ENCODE data around the gene TBL1Y. TPM values are rescaled to one million over a fixed set of nuclear protein-coding genes. Genes with fewer than 3 reads are reported as not detected.
"Not testable (repeated sequence)": the region's sequence is repeated elsewhere in the genome, so short reads cannot be mapped to it uniquely, and the experiment has no call there.

The TBL1Y gene
- total RNA-seq, 2 donors from 2014 or later, result 6.9 TPM; not detected in 1

DNA sequence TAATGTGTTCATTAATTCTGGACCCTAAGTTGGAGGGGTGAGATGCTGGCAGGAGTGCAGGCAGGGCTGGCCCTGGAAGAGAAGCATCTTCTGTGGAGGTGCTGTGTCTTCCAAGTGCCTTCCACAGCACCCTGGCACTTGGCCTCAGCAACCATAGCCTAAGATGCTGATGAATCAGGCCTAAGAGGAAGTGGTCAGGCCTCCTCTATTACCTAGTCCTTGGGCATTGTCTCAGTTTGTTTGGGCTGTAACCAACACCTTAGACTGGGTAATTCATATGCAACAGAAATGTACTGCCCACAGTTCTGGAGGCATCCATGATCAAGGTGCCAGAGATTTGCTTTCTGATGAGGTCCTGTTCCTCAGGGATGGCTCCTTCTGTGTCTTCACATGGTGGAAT is 128.5 kb downstream of the TBL1Y start:
- no peak overlapping the region for H3K27ac Mint-ChIP-seq
- H3K36me3 Mint-ChIP-seq (ENCODE audit: low read depth), result no peaks in the 10 kb centered on the region
- peaks cover 18% of the 10 kb centered on the region for H3K36me3 ChIP-seq (ENCODE audit: control insufficient read depth, insufficient read depth, low read length)
- H3K4me1 ChIP-seq (ENCODE audit: control insufficient read depth, insufficient read depth, low read length), result no peaks in the 10 kb centered on the region
- H3K27ac ChIP-seq (ENCODE audit: low read depth, low read length), result no peak overlapping the region
- no peaks in the 10 kb centered on the region for H3K4me1 Mint-ChIP-seq
- H3K9me3 Mint-ChIP-seq, result no peaks in the 10 kb centered on the region
- H3K4me3 ChIP-seq (ENCODE audit: low read length), result no peak overlapping the region
- TF ChIP-seq CTCF (conservative IDR thresholded peaks at IDR 0.05), result no peak
- no peaks in the 10 kb centered on the region for H3K27me3 ChIP-seq (ENCODE audit: control insufficient read depth, insufficient read depth, low read length, poor library complexity, severe bottlenecking)
- H3K9ac ChIP-seq (ENCODE audit: extremely low read depth, low read length, poor library complexity, severe bottlenecking), result no peak overlapping the region
- no peak for DNase-seq
- H3K27me3 Mint-ChIP-seq (ENCODE audit: insufficient read depth), result no peaks in the 10 kb centered on the region
- no peak overlapping the region for H3K4me3 Mint-ChIP-seq
- no peaks in the 10 kb centered on the region for H3K9me3 ChIP-seq (ENCODE audit: control insufficient read depth, low read length)

DNA sequence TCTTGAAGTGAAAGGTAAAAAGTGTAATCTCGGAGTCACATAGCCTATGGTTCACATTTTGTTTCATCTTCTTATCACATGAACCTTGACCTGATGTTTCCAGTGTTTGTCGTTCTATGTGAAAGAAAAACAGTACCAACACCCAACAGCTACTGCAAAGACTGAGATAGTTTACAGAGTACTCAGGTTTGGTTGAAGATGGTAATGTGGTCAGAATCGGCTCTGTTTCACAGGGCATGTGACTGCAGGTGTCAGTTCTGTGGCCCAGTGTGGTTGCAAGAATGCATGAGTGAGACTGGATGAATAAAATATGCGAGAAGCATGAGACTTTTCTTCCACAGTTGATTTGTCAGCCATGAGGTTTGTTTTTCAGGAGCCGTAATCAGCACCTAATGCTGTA is 130.2 kb downstream of the TBL1Y start:
- no peaks in the 10 kb centered on the region for H3K36me3 Mint-ChIP-seq (ENCODE audit: low read depth)
- no peak overlapping the region for H3K27ac ChIP-seq (ENCODE audit: low read depth, low read length)

DNA sequence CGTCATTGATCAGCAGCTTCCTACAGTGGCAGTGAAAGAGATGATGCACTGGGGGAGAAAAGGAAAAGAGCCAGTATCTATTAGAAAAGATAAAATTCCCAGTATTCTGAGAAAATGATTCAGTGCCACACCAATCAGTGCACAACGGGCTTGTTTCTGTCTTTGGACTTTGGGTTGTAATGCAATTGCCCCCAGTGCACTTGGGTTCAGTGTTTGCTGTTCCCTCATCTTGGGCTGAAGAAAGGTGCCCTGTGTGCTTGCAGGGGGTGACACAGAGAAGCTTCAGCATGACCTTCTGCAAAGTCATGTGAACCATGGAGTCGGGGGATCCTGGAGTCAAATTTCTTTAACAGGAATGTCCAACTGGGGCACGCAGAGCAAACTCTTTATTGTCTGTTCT is 131.5 kb downstream of the TBL1Y start:
- Histone ChIP-seq H3K4me1 (ENCODE audit: control insufficient read depth, insufficient read depth, low read length) (no peaks in the 10 kb centered on the region), H3K9ac (ENCODE audit: extremely low read depth, low read length, poor library complexity, severe bottlenecking) (no peak overlapping the region), H3K36me3 (ENCODE audit: control insufficient read depth, insufficient read depth, low read length) (peaks cover 25% of the 10 kb centered on the region), H3K4me3 (ENCODE audit: low read length) (no peak overlapping the region), H3K27me3 (ENCODE audit: control insufficient read depth, insufficient read depth, low read length, poor library complexity, severe bottlenecking) (no peaks in the 10 kb centered on the region), H3K27ac (ENCODE audit: low read depth, low read length) (no peak overlapping the region), H3K9me3 (ENCODE audit: control insufficient read depth, low read length) (no peaks in the 10 kb centered on the region)
- no peaks in the 10 kb centered on the region for H3K9me3 Mint-ChIP-seq
- H3K4me1 Mint-ChIP-seq, result no peaks in the 10 kb centered on the region
- no peak overlapping the region for H3K27ac Mint-ChIP-seq
- no peak for TF ChIP-seq CTCF (conservative IDR thresholded peaks at IDR 0.05)
- no peaks in the 10 kb centered on the region for H3K27me3 Mint-ChIP-seq (ENCODE audit: insufficient read depth)
- no peaks in the 10 kb centered on the region for H3K36me3 Mint-ChIP-seq (ENCODE audit: low read depth)
- H3K4me3 Mint-ChIP-seq, result no peak overlapping the region
- WGBS, 2 experiments (ENCODE audit: insufficient coverage in 1 of 2, insufficient read length in 1 of 2), result 97% methylated on average over 4 of the region's 4 CpGs; no CpG with 5 or more reads in 1 of the 2 experiments
- no peak for DNase-seq

More for the DNA sequence above, 130.2 kb downstream of the TBL1Y start:
- Mint-ChIP-seq H3K4me1 (no peaks in the 10 kb centered on the region), H3K27ac (no peak overlapping the region), H3K9me3 (no peaks in the 10 kb centered on the region), H3K27me3 (ENCODE audit: insufficient read depth) (no peaks in the 10 kb centered on the region), H3K4me3 (no peak overlapping the region)
- H3K36me3 ChIP-seq (ENCODE audit: control insufficient read depth, insufficient read depth, low read length), result peaks cover 25% of the 10 kb centered on the region
- no peaks in the 10 kb centered on the region for H3K9me3 ChIP-seq (ENCODE audit: control insufficient read depth, low read length)
- no peak overlapping the region for H3K9ac ChIP-seq (ENCODE audit: extremely low read depth, low read length, poor library complexity, severe bottlenecking)
- no peaks in the 10 kb centered on the region for H3K4me1 ChIP-seq (ENCODE audit: control insufficient read depth, insufficient read depth, low read length)
- no peak for TF ChIP-seq CTCF (conservative IDR thresholded peaks at IDR 0.05)
- DNase-seq, result no peak
- H3K4me3 ChIP-seq (ENCODE audit: low read length), result no peak overlapping the region
- WGBS, 2 experiments (ENCODE audit: insufficient coverage in 1 of 2, insufficient read length in 1 of 2), result 85% methylated on average over 4 of the region's 5 CpGs; no CpG with 5 or more reads in 1 of the 2 experiments
- no peaks in the 10 kb centered on the region for H3K27me3 ChIP-seq (ENCODE audit: control insufficient read depth, insufficient read depth, low read length, poor library complexity, severe bottlenecking)

DNA sequence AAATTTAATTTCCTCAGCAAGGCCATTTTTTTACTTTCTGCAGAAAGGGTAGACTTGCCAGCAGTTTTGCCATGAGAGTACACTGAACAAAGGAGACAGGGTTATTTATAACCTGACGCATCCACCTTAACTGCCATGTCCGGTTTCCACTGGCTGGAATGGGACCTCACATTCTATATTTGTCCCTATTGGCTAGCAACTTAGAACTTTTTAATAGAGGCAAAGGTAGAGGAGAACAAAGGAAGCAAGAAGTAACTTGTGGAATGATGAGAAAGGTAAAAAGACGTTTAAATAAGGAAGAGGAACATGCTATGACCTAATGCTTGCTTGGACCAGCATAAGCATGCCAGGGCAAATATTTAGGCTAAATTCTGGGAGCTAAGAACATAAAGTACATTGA is 142.0 kb downstream of the TBL1Y start:
- H3K4me3 ChIP-seq (ENCODE audit: low read length); H3K4me1 ChIP-seq (ENCODE audit: control insufficient read depth, insufficient read depth, low read length); H3K9me3 ChIP-seq (ENCODE audit: control insufficient read depth, low read length); H3K27me3 Mint-ChIP-seq (ENCODE audit: insufficient read depth); H3K36me3 ChIP-seq (ENCODE audit: control insufficient read depth, insufficient read depth, low read length); H3K4me1 Mint-ChIP-seq; DNase-seq; H3K9ac ChIP-seq (ENCODE audit: extremely low read depth, low read length, poor library complexity, severe bottlenecking); H3K27ac ChIP-seq (ENCODE audit: low read depth, low read length); H3K27me3 ChIP-seq (ENCODE audit: control insufficient read depth, insufficient read depth, low read length, poor library complexity, severe bottlenecking); H3K36me3 Mint-ChIP-seq (ENCODE audit: low read depth); H3K4me3 Mint-ChIP-seq; H3K9me3 Mint-ChIP-seq; H3K27ac Mint-ChIP-seq: not testable (repeated sequence)
- 86 to 93% methylated on average over 1 to 3 of the region's 3 CpGs for WGBS, 2 experiments (ENCODE audit: insufficient coverage in 1 of 2, insufficient read length in 1 of 2)
